HuH-7 (cell line): ENCODE measurements around the gene KCNQ1.

Source experiments
- DNase-seq: peaks from one replicate; pipeline ENCODE4 v3.0.0; 2011; ENCODE audit warnings: low spot score

The KCNQ1 gene

GRCh38 chr11:2808850-2809846 is 364.3 kb downstream of the KCNQ1 start:
- DNase-seq: no peak

GRCh38 chr11:2809854-2810253 is 365.0 kb downstream of the KCNQ1 start:
- no peak for DNase-seq

GRCh38 chr11:2810411-2811205 is 365.8 kb downstream of the KCNQ1 start:
- no peak for DNase-seq

GRCh38 chr11:2811206-2812091 is 366.6 kb downstream of the KCNQ1 start:
- DNase-seq: no peak

- no peak for DNase-seq
Observed at GRCh38 chr11:2812371-2812991, 367.7 kb downstream of the KCNQ1 start.

- DNase-seq: no peak
Observed at GRCh38 chr11:2813141-2813908, 368.5 kb downstream of the KCNQ1 start.

GRCh38 chr11:2813968-2814367 is 369.2 kb downstream of the KCNQ1 start:
- DNase-seq: no peak

GRCh38 chr11:2814751-2815150 is 369.9 kb downstream of the KCNQ1 start:
- no peak for DNase-seq

GRCh38 chr11:2815762-2816496 is 371.1 kb downstream of the KCNQ1 start:
- DNase-seq: no peak

- DNase-seq: no peak
Observed at GRCh38 chr11:2816523-2816922, 371.7 kb downstream of the KCNQ1 start.

GRCh38 chr11:2816941-2817421 is 372.2 kb downstream of the KCNQ1 start:
- DNase-seq: no peak

- no peak for DNase-seq
Observed at GRCh38 chr11:2817431-2817830, 372.6 kb downstream of the KCNQ1 start.

GRCh38 chr11:2818021-2818420 is 373.2 kb downstream of the KCNQ1 start:
- DNase-seq: no peak

GRCh38 chr11:2818503-2818902 is 373.7 kb downstream of the KCNQ1 start:
- no peak for DNase-seq

- no peak for DNase-seq
Observed at GRCh38 chr11:2819316-2819715, 374.5 kb downstream of the KCNQ1 start.

GRCh38 chr11:2820976-2821375 is 376.2 kb downstream of the KCNQ1 start:
- no peak for DNase-seq

GRCh38 chr11:2821891-2822290 is 377.1 kb downstream of the KCNQ1 start:
- DNase-seq: no peak

GRCh38 chr11:2824851-2825250 is 380.0 kb downstream of the KCNQ1 start:
- no peak for DNase-seq

- DNase-seq: no peak
Observed at GRCh38 chr11:2825261-2825888, 380.6 kb downstream of the KCNQ1 start.
